ENCODE measurements around the gene CRK.

- no peak for TF ChIP-seq POLR2AphosphoS5 (IDR thresholded peaks at IDR 0.05)
- TF ChIP-seq, protein P1, sequence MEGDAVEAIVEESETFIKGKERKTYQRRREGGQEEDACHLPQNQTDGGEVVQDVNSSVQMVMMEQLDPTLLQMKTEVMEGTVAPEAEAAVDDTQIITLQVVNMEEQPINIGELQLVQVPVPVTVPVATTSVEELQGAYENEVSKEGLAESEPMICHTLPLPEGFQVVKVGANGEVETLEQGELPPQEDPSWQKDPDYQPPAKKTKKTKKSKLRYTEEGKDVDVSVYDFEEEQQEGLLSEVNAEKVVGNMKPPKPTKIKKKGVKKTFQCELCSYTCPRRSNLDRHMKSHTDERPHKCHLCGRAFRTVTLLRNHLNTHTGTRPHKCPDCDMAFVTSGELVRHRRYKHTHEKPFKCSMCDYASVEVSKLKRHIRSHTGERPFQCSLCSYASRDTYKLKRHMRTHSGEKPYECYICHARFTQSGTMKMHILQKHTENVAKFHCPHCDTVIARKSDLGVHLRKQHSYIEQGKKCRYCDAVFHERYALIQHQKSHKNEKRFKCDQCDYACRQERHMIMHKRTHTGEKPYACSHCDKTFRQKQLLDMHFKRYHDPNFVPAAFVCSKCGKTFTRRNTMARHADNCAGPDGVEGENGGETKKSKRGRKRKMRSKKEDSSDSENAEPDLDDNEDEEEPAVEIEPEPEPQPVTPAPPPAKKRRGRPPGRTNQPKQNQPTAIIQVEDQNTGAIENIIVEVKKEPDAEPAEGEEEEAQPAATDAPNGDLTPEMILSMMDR (IDR thresholded peaks at IDR 0.05), result no peak
- no peak for TF ChIP-seq POLR2A (IDR thresholded peaks at IDR 0.05)
- TF ChIP-seq EP300 (IDR thresholded peaks at IDR 0.05), result no peak
Measured at GRCh38 chr17:1435326-1435725, 20.7 kb downstream of the CRK start.

Measured in stomach (tissue), 4 donors.